22Rv1 (cell line): ENCODE results near the gene KIF6.

Experiments
- CTCF ChIP-seq: fragments of 450-650 bp; IDR thresholded peaks from 2 replicates; pipeline ENCODE4 v1.5.1; 2017; ENCODE audit warnings: mild to moderate bottlenecking
- ZFX ChIP-seq: fragments of 450-650 bp; IDR thresholded peaks from 2 replicates; pipeline ENCODE4 v1.6.1; 2017; ENCODE audit warnings: antibody characterized with exemption, borderline replicate concordance

- TF ChIP-seq CTCF (no peak), ZFX (no peak)
Observed at GRCh38 chr6:39470506-39470905, 254.7 kb downstream of the KIF6 start.
